ENCODE measurements around the gene KLRC1.
"Not testable (repeated sequence)": the region's sequence is repeated elsewhere in the genome, so short reads cannot be mapped to it uniquely, and the experiment has no call there.

KLRC1 gene

GRCh38 chr12:10422159-10422558 is 31.0 kb downstream of the KLRC1 start:
- not testable (repeated sequence) for DNase-seq (ENCODE audit: low read depth in 2 of 2)

- not testable (repeated sequence) for DNase-seq (ENCODE audit: low read depth in 2 of 2)
Measured at GRCh38 chr12:10420334-10420733, 32.8 kb downstream of the KLRC1 start, which contains the start of gene KLRC3. Gene KLRC3 (minus strand): TSS chr12:10420595. CDS start chr12:10420550, 45 bp downstream.

GRCh38 chr12:10409392-10409791 is 43.8 kb downstream of the KLRC1 start, which contains the start of gene KLRC4:
Gene KLRC4 (minus strand): TSS chr12:10409757. CDS start chr12:10409575, 182 bp downstream.
- no peak for DNase-seq (ENCODE audit: low read depth in 2 of 2)

- no peak for DNase-seq (ENCODE audit: low read depth in 2 of 2)
Measured at GRCh38 chr12:10408842-10409241, 44.3 kb downstream of the KLRC1 start.

GRCh38 chr12:10406725-10407124 is 46.5 kb downstream of the KLRC1 start:
- DNase-seq (ENCODE audit: low read depth in 2 of 2), result no peak

GRCh38 chr12:10405294-10405693 is 47.9 kb downstream of the KLRC1 start:
- DNase-seq (ENCODE audit: low read depth in 2 of 2), result no peak

GRCh38 chr12:10404798-10405197 is 48.4 kb downstream of the KLRC1 start:
- DNase-seq (ENCODE audit: low read depth in 2 of 2), result no peak

GRCh38 chr12:10400829-10401228 is 52.3 kb downstream of the KLRC1 start:
- DNase-seq (ENCODE audit: low read depth in 2 of 2), result no peak

- no peak for DNase-seq (ENCODE audit: low read depth in 2 of 2)
Measured at GRCh38 chr12:10398168-10398567, 55.0 kb downstream of the KLRC1 start.

GRCh38 chr12:10397296-10397695 is 55.9 kb downstream of the KLRC1 start:
- DNase-seq (ENCODE audit: low read depth in 2 of 2), result no peak

- not testable (repeated sequence) for DNase-seq (ENCODE audit: low read depth in 2 of 2)
Measured at GRCh38 chr12:10396176-10396575, 57.0 kb downstream of the KLRC1 start.

Measured in activated CD4-positive, alpha-beta T cell treated with anti-CD3 and anti-CD28 coated beads for 24 hours (primary cell).